NB4 (cell line): ENCODE measurements around the gene MGRN1.

Source experiments
- POLR2A ChIP-seq: IDR thresholded peaks from 2 replicates; pipeline ENCODE4 v1.6.1; 2011; ENCODE audit warnings: mild to moderate bottlenecking; ENCODE audit not compliant: insufficient read length; ENCODE audit errors: extremely low read depth
- TF ChIP-seq, protein P1 (sequence below): IDR thresholded peaks from one replicate; pipeline ENCODE4 v1.5.1; 2012; ENCODE audit warnings: low read depth, low read length
- TF ChIP-seq, protein P2 (sequence below): IDR thresholded peaks from 2 replicates; pipeline ENCODE4 v1.6.1; 2011; ENCODE audit warnings: low read depth, low read length

DNA sequence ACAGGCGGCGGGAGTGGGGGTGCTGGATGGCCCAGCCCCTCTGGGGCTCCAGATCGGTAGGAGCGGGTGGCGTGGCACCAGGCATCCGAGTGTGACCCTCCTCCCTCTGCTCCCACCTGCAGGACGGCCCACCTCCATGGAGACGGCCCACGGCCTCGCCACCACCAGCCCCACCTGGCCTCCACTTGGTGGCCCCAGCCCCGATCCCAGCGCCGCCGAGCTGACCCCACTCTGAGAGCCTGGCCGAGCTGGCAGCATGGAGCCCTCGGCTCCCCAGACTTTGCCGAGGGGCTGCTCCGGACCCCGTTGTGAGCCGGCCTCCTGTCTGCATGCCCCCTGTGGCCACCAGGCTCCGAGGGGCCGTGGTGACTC, 64.0 kb downstream of the MGRN1 start:
- TF ChIP-seq, protein P1, sequence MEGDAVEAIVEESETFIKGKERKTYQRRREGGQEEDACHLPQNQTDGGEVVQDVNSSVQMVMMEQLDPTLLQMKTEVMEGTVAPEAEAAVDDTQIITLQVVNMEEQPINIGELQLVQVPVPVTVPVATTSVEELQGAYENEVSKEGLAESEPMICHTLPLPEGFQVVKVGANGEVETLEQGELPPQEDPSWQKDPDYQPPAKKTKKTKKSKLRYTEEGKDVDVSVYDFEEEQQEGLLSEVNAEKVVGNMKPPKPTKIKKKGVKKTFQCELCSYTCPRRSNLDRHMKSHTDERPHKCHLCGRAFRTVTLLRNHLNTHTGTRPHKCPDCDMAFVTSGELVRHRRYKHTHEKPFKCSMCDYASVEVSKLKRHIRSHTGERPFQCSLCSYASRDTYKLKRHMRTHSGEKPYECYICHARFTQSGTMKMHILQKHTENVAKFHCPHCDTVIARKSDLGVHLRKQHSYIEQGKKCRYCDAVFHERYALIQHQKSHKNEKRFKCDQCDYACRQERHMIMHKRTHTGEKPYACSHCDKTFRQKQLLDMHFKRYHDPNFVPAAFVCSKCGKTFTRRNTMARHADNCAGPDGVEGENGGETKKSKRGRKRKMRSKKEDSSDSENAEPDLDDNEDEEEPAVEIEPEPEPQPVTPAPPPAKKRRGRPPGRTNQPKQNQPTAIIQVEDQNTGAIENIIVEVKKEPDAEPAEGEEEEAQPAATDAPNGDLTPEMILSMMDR = no peak
- TF ChIP-seq POLR2A = no peak
- TF ChIP-seq, protein P2, sequence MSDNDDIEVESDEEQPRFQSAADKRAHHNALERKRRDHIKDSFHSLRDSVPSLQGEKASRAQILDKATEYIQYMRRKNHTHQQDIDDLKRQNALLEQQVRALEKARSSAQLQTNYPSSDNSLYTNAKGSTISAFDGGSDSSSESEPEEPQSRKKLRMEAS = no peak
